SU-DHL-6 (cell line): ENCODE data around the gene CLEC2D.

Source experiments
- EZH2phosphoT487 ChIP-seq: fragments of 200-600 bp; sonication (generic), shearing (Covaris generic); conservative IDR thresholded peaks from 2 replicates; pipeline ENCODE4 v1.6.1; 2018; ENCODE audit warnings: mild to moderate bottlenecking, antibody characterized with exemption, low read length, moderate library complexity, mixed read lengths
- TF ChIP-seq, protein P1 (sequence below): fragments of 200-600 bp; sonication (generic); IDR thresholded peaks from one replicate; pipeline ENCODE4 v1.5.1; 2017; ENCODE audit warnings: antibody characterized with exemption, mild to moderate bottlenecking, low read length, moderate library complexity; ENCODE audit not compliant: insufficient read depth, poor library complexity, severe bottlenecking

DNA sequence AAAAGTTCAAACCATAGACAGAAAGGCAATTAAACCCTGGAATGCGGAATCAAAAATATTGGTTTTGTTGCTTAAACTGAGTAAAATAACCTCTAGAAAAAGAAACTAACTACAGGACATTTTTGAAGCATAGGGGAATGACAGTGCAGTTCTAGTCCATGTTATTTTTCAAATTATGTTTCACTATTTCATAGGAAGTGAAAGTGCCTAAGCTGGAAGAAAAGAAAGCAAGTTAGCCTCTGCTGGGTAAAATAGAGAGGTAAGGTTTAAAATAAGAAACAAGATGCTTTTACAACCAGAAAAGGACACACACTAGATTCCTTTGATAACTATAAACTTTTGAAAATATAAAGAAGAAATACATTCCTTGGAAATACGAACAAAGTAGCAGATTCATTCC, 62.3 kb downstream of the CLEC2D start:
- TF ChIP-seq, protein P1, sequence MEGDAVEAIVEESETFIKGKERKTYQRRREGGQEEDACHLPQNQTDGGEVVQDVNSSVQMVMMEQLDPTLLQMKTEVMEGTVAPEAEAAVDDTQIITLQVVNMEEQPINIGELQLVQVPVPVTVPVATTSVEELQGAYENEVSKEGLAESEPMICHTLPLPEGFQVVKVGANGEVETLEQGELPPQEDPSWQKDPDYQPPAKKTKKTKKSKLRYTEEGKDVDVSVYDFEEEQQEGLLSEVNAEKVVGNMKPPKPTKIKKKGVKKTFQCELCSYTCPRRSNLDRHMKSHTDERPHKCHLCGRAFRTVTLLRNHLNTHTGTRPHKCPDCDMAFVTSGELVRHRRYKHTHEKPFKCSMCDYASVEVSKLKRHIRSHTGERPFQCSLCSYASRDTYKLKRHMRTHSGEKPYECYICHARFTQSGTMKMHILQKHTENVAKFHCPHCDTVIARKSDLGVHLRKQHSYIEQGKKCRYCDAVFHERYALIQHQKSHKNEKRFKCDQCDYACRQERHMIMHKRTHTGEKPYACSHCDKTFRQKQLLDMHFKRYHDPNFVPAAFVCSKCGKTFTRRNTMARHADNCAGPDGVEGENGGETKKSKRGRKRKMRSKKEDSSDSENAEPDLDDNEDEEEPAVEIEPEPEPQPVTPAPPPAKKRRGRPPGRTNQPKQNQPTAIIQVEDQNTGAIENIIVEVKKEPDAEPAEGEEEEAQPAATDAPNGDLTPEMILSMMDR: no peak
- TF ChIP-seq EZH2phosphoT487: no peak
